SK-N-SH treated with all-trans-retinoic acid at 6 μM for 48 hours (cell line): ENCODE data around the gene RAB33A.
"Not testable (repeated sequence)": the region's sequence is repeated elsewhere in the genome, so short reads cannot be mapped to it uniquely, and the experiment has no call there.

Source experiments
- ATAC-seq: fragments of 200-7000 bp; cut with Tn5 transposase; 3 replicates; pipeline ENCODE4 v1.9.1; 2020; ENCODE audit warnings: mild to moderate bottlenecking, moderate library complexity
- CSDC2 ChIP-seq: fragments of 250-450 bp; sonication (Bioruptor Pico); IDR thresholded peaks from 2 replicates; pipeline ENCODE4 v1.5.0; 2020; ENCODE audit warnings: mild to moderate bottlenecking, moderate library complexity
- CSRNP3 ChIP-seq: fragments of 250-450 bp; sonication (Bioruptor Pico); IDR thresholded peaks from 2 replicates; pipeline ENCODE4 v1.5.1; 2021; ENCODE audit warnings: mild to moderate bottlenecking, moderate library complexity
- OSR1 ChIP-seq: fragments of 250-450 bp; sonication (Bioruptor Pico); IDR thresholded peaks from 2 replicates; pipeline ENCODE4 v1.8.0; 2022; ENCODE audit warnings: moderate library complexity, mild to moderate bottlenecking, inconsistent platforms
- PPARA ChIP-seq: fragments of 250-450 bp; sonication (Bioruptor Pico); IDR thresholded peaks from 2 replicates; pipeline ENCODE4 v1.5.0; 2020; ENCODE audit warnings: mild to moderate bottlenecking, borderline replicate concordance
- RARB ChIP-seq: fragments of 250-450 bp; sonication (Bioruptor Pico); IDR thresholded peaks from 2 replicates; pipeline ENCODE4 v1.8.0; 2021; ENCODE audit warnings: mild to moderate bottlenecking, moderate library complexity
- TCF4 ChIP-seq: fragments of 250-450 bp; sonication (Bioruptor Pico); IDR thresholded peaks from 2 replicates; pipeline ENCODE4 v1.8.0; 2021; ENCODE audit warnings: mild to moderate bottlenecking, moderate library complexity, borderline replicate concordance
- TOX ChIP-seq: fragments of 250-450 bp; sonication (Bioruptor Pico); IDR thresholded peaks from 2 replicates; pipeline ENCODE4 v1.8.0; 2021; ENCODE audit warnings: mild to moderate bottlenecking, moderate library complexity, borderline replicate concordance
- ZFP30 ChIP-seq: fragments of 450-650 bp; formaldehyde crosslinking; IDR thresholded peaks from 2 replicates; pipeline ENCODE4 v1.5.0; 2022; ENCODE audit warnings: mild to moderate bottlenecking, moderate library complexity
- ZNF565 ChIP-seq: fragments of 450-650 bp; formaldehyde crosslinking; conservative IDR thresholded peaks from 2 replicates; pipeline ENCODE4 v1.5.0; 2020; ENCODE audit warnings: low read depth, mild to moderate bottlenecking, moderate library complexity
- ZNF70 ChIP-seq: fragments of 450-650 bp; formaldehyde crosslinking; IDR thresholded peaks from 2 replicates; pipeline ENCODE4 v1.5.0; 2020; ENCODE audit warnings: mild to moderate bottlenecking, moderate library complexity
- ZNF8 ChIP-seq: fragments of 450-650 bp; formaldehyde crosslinking; IDR thresholded peaks from 2 replicates; pipeline ENCODE4 v1.5.0; 2020; ENCODE audit warnings: mild to moderate bottlenecking, moderate library complexity
- TF ChIP-seq, protein P1 (sequence below): fragments of 250-450 bp; sonication (Bioruptor Pico); IDR thresholded peaks from 2 replicates; pipeline ENCODE4 v1.5.0; 2020; ENCODE audit warnings: mild to moderate bottlenecking, moderate library complexity
- TF ChIP-seq, protein P2 (sequence below): fragments of 250-450 bp; sonication (Bioruptor Pico); IDR thresholded peaks from 2 replicates; pipeline ENCODE4 v1.5.1; 2020; ENCODE audit warnings: low read depth, mild to moderate bottlenecking, moderate library complexity
- TF ChIP-seq, protein P3 (sequence below): fragments of 250-450 bp; sonication (Bioruptor Pico); IDR thresholded peaks from 2 replicates; pipeline ENCODE4 v1.8.0; 2021; ENCODE audit warnings: low read depth, mild to moderate bottlenecking, moderate library complexity, borderline replicate concordance

RAB33A gene

DNA sequence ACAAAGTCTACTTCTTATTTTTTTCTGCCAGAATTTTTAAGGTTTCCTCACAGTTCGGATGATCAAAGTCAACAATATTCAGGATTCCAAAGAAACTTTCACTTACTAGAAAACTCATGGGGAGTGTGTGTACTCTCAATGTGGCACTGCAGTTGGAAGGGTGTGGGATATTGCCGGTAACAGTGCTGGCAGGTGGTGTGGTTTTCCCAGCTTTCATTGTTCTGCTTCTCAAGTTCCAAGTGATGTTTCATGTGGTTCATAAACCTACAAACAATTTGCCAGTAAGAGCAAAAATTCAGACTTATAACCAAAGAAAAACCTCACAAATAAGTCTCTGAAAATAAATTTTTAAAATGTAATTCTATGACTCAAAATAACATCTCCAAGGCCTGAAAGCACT lies 57.1 kb downstream of the RAB33A start:
- ATAC-seq: no peak
- TF ChIP-seq TCF4 (no peak), TOX (no peak), RARB (CRISPR knock-in tag) (no peak), CSDC2 (CRISPR knock-in tag) (no peak), ZNF565 (CRISPR knock-in tag) (no peak), PPARA (CRISPR knock-in tag) (no peak), ZFP30 (CRISPR knock-in tag) (no peak), ZNF8 (CRISPR knock-in tag) (no peak), OSR1 (no peak), ZNF70 (CRISPR knock-in tag) (no peak), CSRNP3 (no peak)
- TF ChIP-seq, protein P1, sequence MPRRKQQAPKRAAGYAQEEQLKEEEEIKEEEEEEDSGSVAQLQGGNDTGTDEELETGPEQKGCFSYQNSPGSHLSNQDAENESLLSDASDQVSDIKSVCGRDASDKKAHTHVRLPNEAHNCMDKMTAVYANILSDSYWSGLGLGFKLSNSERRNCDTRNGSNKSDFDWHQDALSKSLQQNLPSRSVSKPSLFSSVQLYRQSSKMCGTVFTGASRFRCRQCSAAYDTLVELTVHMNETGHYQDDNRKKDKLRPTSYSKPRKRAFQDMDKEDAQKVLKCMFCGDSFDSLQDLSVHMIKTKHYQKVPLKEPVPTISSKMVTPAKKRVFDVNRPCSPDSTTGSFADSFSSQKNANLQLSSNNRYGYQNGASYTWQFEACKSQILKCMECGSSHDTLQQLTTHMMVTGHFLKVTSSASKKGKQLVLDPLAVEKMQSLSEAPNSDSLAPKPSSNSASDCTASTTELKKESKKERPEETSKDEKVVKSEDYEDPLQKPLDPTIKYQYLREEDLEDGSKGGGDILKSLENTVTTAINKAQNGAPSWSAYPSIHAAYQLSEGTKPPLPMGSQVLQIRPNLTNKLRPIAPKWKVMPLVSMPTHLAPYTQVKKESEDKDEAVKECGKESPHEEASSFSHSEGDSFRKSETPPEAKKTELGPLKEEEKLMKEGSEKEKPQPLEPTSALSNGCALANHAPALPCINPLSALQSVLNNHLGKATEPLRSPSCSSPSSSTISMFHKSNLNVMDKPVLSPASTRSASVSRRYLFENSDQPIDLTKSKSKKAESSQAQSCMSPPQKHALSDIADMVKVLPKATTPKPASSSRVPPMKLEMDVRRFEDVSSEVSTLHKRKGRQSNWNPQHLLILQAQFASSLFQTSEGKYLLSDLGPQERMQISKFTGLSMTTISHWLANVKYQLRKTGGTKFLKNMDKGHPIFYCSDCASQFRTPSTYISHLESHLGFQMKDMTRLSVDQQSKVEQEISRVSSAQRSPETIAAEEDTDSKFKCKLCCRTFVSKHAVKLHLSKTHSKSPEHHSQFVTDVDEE: no peak
- TF ChIP-seq, protein P2, sequence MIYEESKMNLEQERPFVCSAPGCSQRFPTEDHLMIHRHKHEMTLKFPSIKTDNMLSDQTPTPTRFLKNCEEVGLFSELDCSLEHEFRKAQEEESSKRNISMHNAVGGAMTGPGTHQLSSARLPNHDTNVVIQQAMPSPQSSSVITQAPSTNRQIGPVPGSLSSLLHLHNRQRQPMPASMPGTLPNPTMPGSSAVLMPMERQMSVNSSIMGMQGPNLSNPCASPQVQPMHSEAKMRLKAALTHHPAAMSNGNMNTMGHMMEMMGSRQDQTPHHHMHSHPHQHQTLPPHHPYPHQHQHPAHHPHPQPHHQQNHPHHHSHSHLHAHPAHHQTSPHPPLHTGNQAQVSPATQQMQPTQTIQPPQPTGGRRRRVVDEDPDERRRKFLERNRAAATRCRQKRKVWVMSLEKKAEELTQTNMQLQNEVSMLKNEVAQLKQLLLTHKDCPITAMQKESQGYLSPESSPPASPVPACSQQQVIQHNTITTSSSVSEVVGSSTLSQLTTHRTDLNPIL (CRISPR knock-in tag): no peak
- TF ChIP-seq, protein P3, sequence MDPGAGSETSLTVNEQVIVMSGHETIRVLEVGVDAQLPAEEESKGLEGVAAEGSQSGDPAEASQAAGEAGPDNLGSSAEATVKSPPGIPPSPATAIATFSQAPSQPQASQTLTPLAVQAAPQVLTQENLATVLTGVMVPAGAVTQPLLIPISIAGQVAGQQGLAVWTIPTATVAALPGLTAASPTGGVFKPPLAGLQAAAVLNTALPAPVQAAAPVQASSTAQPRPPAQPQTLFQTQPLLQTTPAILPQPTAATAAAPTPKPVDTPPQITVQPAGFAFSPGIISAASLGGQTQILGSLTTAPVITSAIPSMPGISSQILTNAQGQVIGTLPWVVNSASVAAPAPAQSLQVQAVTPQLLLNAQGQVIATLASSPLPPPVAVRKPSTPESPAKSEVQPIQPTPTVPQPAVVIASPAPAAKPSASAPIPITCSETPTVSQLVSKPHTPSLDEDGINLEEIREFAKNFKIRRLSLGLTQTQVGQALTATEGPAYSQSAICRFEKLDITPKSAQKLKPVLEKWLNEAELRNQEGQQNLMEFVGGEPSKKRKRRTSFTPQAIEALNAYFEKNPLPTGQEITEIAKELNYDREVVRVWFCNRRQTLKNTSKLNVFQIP: no peak

- not testable (repeated sequence) for ATAC-seq
Observed at GRCh38 chrX:130231184-130231583, 59.4 kb downstream of the RAB33A start.
